Neural cell (in vitro differentiated cells): Measurements from ENCODE around the gene PEAK1. TPM values are rescaled to one million over a fixed set of nuclear protein-coding genes. Genes with fewer than 3 reads are reported as not detected.

Experiments used
- H2AFZ ChIP-seq: fragments of 200-600, 300-800 bp; sonication (generic), shearing (Covaris generic); 2 replicates; pipeline ENCODE4 v1.6.0; 2014; ENCODE audit warnings: low read depth, mild to moderate bottlenecking, antibody characterized with exemption, low read length, moderate library complexity
- H3F3A ChIP-seq: fragments of 200-600 bp; shearing (Covaris generic); 2 replicates; pipeline ENCODE4 v1.6.1; 2016; ENCODE audit warnings: mild to moderate bottlenecking, moderate library complexity, mixed read lengths, antibody characterized with exemption, low read length; ENCODE audit not compliant: insufficient read depth, poor library complexity, severe bottlenecking
- H3K27ac ChIP-seq: fragments of 200-600, 300-800 bp; sonication (generic), shearing (Covaris generic); 2 replicates; pipeline ENCODE4 v1.5.1; 2014; ENCODE audit warnings: mild to moderate bottlenecking, low read length, moderate library complexity
- H3K27me3 ChIP-seq: fragments of 300-800, 200-600 bp; sonication (generic), shearing (Covaris generic); 2 replicates; pipeline ENCODE4 v1.6.0; 2014; ENCODE audit warnings: mild to moderate bottlenecking, low read depth, low read length, moderate library complexity; ENCODE audit not compliant: insufficient read depth
- H3K36me3 ChIP-seq: fragments of 300-800, 200-600 bp; sonication (generic), shearing (Covaris generic); 2 replicates; pipeline ENCODE4 v1.5.1; 2014; ENCODE audit warnings: mild to moderate bottlenecking, antibody characterized with exemption, low read length, moderate library complexity; ENCODE audit not compliant: insufficient read depth
- H3K4me2 ChIP-seq: fragments of 300-800, 200-600 bp; sonication (generic), shearing (Covaris generic); 2 replicates; pipeline ENCODE4 v1.6.0; 2014; ENCODE audit warnings: mild to moderate bottlenecking, low read length
- H3K4me3 ChIP-seq: fragments of 300-800, 200-600 bp; sonication (generic), shearing (Covaris generic); 2 replicates; pipeline ENCODE4 v1.5.1; 2014; ENCODE audit warnings: mild to moderate bottlenecking, low read length, moderate library complexity
- H3K79me2 ChIP-seq: fragments of 200-600 bp; shearing (Covaris generic); replicated peaks from 2 replicates; pipeline ENCODE4 v1.6.0; 2014; ENCODE audit warnings: mild to moderate bottlenecking, low read length, moderate library complexity; ENCODE audit not compliant: insufficient read depth
- H3K9ac ChIP-seq: fragments of 300-800, 200-600 bp; sonication (generic), shearing (Covaris generic); 2 replicates; pipeline ENCODE4 v1.6.1; 2016; ENCODE audit warnings: mild to moderate bottlenecking, low read length, mixed read lengths
- H3K9me2 ChIP-seq: fragments of 200-600 bp; shearing (Covaris generic); 2 replicates; pipeline ENCODE4 v1.6.1; 2016; ENCODE audit warnings: mild to moderate bottlenecking, low read length, mixed read lengths; ENCODE audit not compliant: insufficient read depth
- H3K9me3 ChIP-seq: fragments of 200-600, 300-800 bp; sonication (generic), shearing (Covaris generic); 2 replicates; pipeline ENCODE4 v1.6.1; 2016; ENCODE audit warnings: mild to moderate bottlenecking, mixed run types, low read length, moderate library complexity, mixed read lengths
- H4K20me1 ChIP-seq: fragments of 200-600 bp; shearing (Covaris generic); 2 replicates; pipeline ENCODE4 v1.6.1; 2016; ENCODE audit warnings: mild to moderate bottlenecking, mixed run types; ENCODE audit not compliant: insufficient read depth
- EP300 ChIP-seq: fragments of 450-650 bp; conservative IDR thresholded peaks from 2 replicates; pipeline ENCODE4 v1.6.1; 2014; ENCODE audit warnings: antibody characterized with exemption, mild to moderate bottlenecking, moderate library complexity; ENCODE audit not compliant: poor library complexity, severe bottlenecking
- EZH2 ChIP-seq: fragments of 200-600, 300-800 bp; shearing (Covaris generic), sonication (generic); IDR thresholded peaks from 2 replicates; pipeline ENCODE4 v1.6.1; 2014; ENCODE audit warnings: antibody characterized with exemption, low read length, borderline replicate concordance, mild to moderate bottlenecking; ENCODE audit not compliant: insufficient read depth, poor library complexity, severe bottlenecking
- MXI1 ChIP-seq: fragments of 450-650 bp; conservative IDR thresholded peaks from 2 replicates; pipeline ENCODE4 v1.6.1; 2014; ENCODE audit warnings: antibody characterized with exemption, mild to moderate bottlenecking; ENCODE audit not compliant: poor library complexity, severe bottlenecking
- POLR2AphosphoS5 ChIP-seq: IDR thresholded peaks from 2 replicates; pipeline ENCODE4 v1.6.1; 2012
- RAD21 ChIP-seq: fragments of 450-650 bp; conservative IDR thresholded peaks from 2 replicates; pipeline ENCODE4 v1.6.1; 2014; ENCODE audit warnings: antibody characterized with exemption, mild to moderate bottlenecking, moderate library complexity
- TAF1 ChIP-seq: IDR thresholded peaks from 2 replicates; pipeline ENCODE4 v1.6.1; 2012; ENCODE audit warnings: low read depth
- polyA minus RNA-seq: library from RNA; depleted of rRNA, polyadenylated mRNA; stranded (reverse); fragments of >200 nt; gene quantifications from 2 replicates; pipeline ENCODE4 v1.2.3, GENCODE V29; 2014
- polyA plus RNA-seq: library from polyadenylated mRNA; depleted of rRNA; stranded (reverse); fragments of >200 nt; gene quantifications from 2 replicates; pipeline ENCODE4 v1.2.3, GENCODE V29; 2014
- TF ChIP-seq, protein P1 (sequence below): IDR thresholded peaks from 2 replicates; pipeline ENCODE4 v1.6.1; 2012; ENCODE audit warnings: borderline replicate concordance
- TF ChIP-seq, protein P2 (sequence below): fragments of 450-650 bp; IDR thresholded peaks from 2 replicates; pipeline ENCODE4 v1.5.1; 2014; ENCODE audit warnings: antibody characterized with exemption, mild to moderate bottlenecking, moderate library complexity; ENCODE audit not compliant: poor library complexity, severe bottlenecking

Gene PEAK1, protein sequence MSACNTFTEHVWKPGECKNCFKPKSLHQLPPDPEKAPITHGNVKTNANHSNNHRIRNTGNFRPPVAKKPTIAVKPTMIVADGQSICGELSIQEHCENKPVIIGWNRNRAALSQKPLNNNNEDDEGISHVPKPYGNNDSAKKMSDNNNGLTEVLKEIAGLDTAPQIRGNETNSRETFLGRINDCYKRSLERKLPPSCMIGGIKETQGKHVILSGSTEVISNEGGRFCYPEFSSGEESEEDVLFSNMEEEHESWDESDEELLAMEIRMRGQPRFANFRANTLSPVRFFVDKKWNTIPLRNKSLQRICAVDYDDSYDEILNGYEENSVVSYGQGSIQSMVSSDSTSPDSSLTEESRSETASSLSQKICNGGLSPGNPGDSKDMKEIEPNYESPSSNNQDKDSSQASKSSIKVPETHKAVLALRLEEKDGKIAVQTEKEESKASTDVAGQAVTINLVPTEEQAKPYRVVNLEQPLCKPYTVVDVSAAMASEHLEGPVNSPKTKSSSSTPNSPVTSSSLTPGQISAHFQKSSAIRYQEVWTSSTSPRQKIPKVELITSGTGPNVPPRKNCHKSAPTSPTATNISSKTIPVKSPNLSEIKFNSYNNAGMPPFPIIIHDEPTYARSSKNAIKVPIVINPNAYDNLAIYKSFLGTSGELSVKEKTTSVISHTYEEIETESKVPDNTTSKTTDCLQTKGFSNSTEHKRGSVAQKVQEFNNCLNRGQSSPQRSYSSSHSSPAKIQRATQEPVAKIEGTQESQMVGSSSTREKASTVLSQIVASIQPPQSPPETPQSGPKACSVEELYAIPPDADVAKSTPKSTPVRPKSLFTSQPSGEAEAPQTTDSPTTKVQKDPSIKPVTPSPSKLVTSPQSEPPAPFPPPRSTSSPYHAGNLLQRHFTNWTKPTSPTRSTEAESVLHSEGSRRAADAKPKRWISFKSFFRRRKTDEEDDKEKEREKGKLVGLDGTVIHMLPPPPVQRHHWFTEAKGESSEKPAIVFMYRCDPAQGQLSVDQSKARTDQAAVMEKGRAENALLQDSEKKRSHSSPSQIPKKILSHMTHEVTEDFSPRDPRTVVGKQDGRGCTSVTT (N-terminal part only)
- polyA plus RNA-seq: 5.2 and 5.8 TPM in 2 replicates
- polyA minus RNA-seq: 44.3 and 60.0 TPM in 2 replicates

DNA sequence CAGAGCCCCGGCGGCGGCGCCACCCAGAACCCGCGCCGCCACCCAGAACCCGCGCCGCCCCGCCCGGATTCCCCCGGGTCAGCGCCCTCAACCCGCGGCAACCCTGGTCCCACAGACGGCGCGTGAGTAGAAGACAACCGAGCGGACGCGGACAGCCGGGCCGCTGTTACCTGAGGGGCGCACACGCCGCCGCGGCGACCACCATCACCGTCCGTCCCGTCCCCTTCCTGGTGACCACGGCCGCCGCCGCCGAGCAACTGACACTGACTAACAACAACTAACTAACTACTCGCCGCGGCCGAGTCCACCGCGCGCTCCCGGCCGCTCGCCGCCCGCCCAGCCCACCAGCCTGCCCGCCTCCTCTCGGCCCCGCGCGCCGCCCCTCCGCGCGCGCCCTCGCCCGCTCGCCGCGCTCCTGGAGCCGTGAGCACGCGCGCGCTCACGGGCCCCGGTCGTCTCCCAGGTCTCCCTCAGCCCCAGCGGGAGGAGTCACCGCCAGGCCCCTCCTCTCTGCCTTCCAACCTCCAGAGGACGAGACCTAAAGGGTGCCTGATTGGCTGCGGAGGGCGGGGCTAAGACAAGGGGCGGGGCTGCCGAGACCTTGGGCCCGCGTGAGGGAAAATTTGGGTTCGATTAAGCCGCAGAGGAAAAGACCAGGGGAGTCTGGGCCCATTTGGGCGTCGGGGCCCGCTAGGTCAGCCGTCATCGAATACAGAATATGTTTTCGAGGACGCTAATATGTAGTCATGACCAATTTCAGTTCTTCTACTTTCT is at the start of gene PEAK1:
Gene PEAK1 (minus strand): TSS at position 269 of the 774 bp plus-strand sequence. CDS start 238,178 bp downstream, outside the sequence.
- no peaks in the 10 kb centered on the region for H3K9me3 ChIP-seq
- peak within 1 kb of the TSS; percentile 89 for H3K9ac ChIP-seq
- peaks cover 5% of the 10 kb centered on the region for H3F3A ChIP-seq
- no peaks in the 10 kb centered on the region for H3K36me3 ChIP-seq
- peak; percentile 58 for TF ChIP-seq POLR2AphosphoS5
- no peak for TF ChIP-seq EZH2
- TF ChIP-seq RAD21: peak; percentile 34
- TF ChIP-seq EP300: peak; percentile 24
- no peak for TF ChIP-seq TAF1
- TF ChIP-seq, protein P1, sequence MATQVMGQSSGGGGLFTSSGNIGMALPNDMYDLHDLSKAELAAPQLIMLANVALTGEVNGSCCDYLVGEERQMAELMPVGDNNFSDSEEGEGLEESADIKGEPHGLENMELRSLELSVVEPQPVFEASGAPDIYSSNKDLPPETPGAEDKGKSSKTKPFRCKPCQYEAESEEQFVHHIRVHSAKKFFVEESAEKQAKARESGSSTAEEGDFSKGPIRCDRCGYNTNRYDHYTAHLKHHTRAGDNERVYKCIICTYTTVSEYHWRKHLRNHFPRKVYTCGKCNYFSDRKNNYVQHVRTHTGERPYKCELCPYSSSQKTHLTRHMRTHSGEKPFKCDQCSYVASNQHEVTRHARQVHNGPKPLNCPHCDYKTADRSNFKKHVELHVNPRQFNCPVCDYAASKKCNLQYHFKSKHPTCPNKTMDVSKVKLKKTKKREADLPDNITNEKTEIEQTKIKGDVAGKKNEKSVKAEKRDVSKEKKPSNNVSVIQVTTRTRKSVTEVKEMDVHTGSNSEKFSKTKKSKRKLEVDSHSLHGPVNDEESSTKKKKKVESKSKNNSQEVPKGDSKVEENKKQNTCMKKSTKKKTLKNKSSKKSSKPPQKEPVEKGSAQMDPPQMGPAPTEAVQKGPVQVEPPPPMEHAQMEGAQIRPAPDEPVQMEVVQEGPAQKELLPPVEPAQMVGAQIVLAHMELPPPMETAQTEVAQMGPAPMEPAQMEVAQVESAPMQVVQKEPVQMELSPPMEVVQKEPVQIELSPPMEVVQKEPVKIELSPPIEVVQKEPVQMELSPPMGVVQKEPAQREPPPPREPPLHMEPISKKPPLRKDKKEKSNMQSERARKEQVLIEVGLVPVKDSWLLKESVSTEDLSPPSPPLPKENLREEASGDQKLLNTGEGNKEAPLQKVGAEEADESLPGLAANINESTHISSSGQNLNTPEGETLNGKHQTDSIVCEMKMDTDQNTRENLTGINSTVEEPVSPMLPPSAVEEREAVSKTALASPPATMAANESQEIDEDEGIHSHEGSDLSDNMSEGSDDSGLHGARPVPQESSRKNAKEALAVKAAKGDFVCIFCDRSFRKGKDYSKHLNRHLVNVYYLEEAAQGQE: no peak
- TF ChIP-seq, protein P2, sequence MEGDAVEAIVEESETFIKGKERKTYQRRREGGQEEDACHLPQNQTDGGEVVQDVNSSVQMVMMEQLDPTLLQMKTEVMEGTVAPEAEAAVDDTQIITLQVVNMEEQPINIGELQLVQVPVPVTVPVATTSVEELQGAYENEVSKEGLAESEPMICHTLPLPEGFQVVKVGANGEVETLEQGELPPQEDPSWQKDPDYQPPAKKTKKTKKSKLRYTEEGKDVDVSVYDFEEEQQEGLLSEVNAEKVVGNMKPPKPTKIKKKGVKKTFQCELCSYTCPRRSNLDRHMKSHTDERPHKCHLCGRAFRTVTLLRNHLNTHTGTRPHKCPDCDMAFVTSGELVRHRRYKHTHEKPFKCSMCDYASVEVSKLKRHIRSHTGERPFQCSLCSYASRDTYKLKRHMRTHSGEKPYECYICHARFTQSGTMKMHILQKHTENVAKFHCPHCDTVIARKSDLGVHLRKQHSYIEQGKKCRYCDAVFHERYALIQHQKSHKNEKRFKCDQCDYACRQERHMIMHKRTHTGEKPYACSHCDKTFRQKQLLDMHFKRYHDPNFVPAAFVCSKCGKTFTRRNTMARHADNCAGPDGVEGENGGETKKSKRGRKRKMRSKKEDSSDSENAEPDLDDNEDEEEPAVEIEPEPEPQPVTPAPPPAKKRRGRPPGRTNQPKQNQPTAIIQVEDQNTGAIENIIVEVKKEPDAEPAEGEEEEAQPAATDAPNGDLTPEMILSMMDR: no peak
- no peak for TF ChIP-seq MXI1
- H3K9me2 ChIP-seq: no peaks in the 10 kb centered on the region
- no peaks in the 10 kb centered on the region for H3K27me3 ChIP-seq
- peak within 1 kb of the TSS; percentile 86 for H2AFZ ChIP-seq
- H3K79me2 ChIP-seq: peaks cover 54% of the 10 kb centered on the region
- peak within 1 kb of the TSS; percentile 31 for H3K4me2 ChIP-seq
- peak within 1 kb of the TSS; percentile 88 for H3K4me3 ChIP-seq
- H3K27ac ChIP-seq: peak within 1 kb of the TSS; percentile 96
- no peaks in the 10 kb centered on the region for H4K20me1 ChIP-seq
